Activated naive CD4-positive, alpha-beta T cell treated with Interleukin-2 at 50 U/mL for 16 hours (primary cell): ENCODE results near the gene KMO.

ENCODE experiments used
- DNase-seq: peaks from one replicate; pipeline ENCODE4 v3.0.0-alpha.2; 2020

Gene KMO

DNA sequence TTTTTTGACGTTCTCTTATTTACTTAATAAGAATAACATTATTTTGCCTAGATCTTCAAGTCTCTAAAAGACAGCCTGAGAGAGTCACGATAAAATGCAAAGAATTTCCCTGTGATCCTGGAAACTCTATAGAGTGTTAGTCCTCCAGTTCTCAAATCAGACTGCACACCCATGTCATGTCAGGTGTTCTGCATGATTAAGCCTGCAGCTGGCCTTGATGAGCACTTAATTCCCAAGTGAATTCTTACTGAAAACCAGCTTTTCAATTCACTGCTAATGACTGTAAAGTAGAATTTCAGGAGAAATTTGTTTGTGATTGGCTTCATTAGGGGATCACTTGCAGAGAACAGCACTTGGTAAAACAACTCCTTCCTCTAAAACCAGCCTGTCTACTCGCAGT is 66.1 kb downstream of the KMO start:
- no peak for DNase-seq

DNA sequence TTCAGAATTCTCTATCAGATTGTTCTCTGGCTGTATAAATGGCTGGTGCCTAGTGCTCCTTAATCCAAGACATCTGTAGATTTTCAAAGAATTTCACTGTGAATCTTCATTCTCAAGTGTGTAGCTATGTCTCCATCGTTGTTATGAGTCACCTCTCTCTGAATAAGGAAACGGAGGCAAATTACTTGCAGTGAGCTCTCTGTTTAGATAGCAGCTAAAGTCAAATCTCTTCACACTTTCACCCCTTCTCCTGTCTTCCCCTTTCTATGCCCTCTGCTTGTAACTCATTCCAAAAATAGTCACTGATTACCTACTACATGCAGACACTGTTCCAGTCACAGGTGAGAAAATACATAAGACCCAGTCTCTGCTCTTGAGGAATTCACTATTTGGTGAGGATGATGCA is 68.3 kb downstream of the KMO start:
- DNase-seq = no peak

DNA sequence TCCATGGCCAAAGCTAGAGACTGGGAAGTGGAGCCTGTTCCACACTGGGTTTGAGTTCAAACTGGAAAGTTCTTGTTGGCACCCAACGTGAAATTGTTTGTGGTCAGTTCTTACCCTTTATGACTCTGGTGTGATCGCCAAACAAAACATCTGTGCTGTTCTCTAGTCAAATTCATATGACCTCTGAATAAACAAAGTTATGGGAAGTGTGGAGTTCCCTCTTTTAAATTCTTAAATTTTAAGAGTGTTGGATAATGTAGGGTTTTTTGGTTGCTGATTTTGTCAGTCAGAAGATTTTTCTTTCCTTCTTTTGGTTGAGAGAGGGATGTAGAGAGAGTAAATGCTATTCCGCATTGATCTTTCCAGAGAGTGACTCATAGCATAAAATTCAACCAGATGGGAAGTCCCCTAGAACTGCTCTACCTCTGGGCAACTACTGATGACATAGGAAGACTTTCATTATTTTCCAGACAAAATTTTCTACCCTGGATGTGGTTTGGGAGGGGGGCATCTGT is 71.6 kb downstream of the KMO start:
- no peak for DNase-seq

DNA sequence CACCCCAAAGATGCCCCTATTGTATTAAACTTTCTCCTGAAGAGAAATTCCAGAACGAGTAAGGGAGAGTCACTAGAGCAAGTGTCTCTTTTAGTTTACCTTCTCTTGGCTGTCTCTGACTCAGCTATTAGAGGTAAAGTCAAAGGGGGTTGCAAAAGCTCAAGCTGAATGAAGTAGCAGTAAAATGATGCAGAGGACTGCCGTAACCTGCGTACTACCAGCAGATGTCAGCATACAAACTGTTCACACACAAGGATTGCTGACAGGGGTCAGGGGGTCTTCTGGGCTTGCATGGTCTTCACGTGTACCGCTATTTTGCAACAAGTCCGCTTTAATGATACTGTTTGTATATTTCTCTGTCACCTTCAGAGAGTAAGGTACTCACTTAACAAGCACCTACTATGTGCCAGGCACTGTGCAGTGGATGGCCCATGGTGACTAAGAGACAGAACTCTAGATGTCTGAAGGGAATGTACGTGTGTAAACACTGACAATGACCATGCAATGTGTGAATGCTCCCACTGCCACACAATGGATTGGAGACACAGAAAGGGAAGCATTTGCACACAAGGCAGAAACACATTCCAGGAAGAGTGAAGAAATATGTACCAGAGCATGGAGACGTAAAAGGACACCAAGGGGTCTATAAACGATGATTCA is 73.1 kb downstream of the KMO start:
- no peak for DNase-seq

DNA sequence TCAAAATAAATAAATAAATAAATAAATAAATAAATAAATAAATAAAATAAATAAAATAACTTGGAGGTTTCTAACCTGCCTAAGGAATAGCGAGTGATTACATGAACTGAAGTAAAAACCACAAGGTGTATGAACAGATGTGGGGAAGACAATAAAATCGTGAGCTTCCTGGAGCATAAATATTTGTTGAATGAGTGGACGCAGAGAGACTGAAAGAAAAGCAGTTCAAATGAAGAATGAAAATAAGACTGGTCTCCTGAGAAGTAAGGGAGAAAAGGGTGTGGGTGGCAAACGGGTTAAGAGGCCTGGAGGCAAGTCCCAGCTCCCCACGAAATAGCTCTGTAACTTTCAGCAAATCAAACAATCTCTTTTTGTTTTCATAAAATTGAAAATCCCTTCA is 74.4 kb downstream of the KMO start:
- no peak for DNase-seq

DNA sequence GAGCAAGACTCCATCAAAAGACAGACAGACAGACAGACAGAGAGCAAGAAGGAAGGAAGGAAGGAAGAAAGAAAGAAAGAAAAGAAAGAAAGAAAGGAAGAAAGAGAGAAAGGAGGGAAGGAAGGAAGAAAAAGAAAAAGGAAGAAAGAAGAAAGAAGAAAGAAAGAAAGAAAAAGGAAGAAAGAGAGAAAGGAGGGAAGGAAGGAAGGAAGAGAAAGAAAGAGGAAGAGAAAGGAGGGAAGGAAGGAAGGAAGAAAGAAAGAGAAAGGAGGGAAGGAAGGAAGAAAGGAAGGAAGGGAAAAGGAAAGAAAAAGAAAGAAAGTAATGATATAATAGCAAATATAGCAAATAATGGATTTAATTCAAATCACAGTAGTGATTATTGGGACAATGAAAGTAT is 75.3 kb downstream of the KMO start:
- no peak for DNase-seq

DNA sequence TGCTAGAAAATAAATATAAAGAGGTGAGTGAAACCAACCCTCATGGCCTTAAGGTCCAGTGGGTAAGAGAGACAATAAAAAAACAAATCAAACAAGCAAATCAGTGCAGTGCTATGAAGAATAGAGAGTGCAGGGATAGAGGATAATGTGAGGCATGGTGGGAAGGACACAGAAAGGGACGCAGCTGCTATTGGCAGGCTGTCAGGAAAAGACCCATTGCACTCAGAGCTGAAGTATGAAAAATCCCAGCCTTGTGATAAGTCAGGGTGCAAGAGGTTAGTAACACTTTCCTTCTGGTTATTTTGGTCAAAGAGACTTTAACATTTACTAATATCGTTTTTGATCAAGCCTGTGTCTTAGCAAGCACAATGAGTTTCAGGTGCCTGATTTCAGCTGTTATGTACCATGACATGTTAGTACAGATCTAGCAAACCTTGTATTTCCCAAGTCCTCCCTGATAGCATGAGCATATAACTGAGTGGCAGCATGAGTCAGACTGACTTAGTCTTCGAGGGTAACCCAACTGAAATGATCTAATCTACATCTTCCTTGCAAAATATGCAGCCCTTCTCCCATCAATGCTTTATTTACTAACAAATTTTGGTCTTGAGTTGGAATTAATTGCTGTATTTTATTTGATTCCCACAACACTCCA is 76.3 kb downstream of the KMO start:
- DNase-seq = no peak

DNA sequence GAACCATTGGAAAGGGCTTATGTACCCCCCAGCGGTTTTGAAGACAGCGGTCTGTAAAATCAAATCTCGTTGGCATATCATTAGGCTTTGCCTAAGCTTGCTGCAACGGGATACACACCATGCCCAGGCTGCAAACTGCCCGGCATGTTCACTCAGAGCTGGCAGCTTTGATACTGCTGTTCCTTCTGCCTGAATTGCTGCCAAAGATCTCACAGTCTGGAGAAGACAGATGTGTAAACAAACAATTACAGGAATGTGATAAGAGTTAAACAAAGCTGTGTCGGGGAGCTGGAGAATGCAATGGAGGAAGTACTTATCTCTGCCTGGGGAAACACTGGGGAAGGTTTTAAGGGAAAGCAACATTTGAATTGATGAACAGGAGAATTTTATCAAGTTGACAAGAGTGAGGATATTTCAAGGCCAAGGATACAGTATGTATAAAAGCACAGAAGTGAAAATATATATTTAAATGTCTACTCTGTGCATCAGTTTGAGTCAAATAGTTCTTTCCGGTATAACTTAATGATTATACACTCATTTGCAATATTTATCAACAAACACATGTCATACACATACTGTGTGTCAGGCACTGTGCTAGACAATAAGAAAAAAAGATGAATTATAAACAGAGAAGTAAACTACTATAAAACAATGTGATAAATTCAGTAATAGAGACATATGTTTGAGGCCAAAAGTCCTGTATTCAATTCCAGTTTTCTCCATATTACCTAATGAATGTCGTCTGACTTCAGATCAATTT is 78.1 kb downstream of the KMO start:
- DNase-seq = no peak

DNA sequence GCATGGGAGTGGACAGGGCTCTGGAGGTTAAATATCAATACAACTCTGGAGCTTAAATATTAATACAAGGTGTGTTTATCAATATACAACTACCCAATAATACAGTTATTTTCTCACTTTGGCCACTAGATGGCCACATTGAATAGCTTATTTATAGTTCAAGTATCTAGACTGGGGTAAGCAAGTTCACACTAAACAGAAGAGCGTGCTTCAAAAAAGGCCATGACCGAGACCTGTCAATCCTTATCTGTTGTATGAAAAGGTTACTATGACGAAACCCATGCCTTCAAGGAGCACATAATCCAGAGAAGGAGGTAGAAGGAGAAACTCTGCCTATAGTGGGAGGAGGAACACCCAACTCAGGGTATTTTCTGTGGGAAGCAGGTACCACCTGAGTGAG is 78.9 kb downstream of the KMO start:
- no peak for DNase-seq

DNA sequence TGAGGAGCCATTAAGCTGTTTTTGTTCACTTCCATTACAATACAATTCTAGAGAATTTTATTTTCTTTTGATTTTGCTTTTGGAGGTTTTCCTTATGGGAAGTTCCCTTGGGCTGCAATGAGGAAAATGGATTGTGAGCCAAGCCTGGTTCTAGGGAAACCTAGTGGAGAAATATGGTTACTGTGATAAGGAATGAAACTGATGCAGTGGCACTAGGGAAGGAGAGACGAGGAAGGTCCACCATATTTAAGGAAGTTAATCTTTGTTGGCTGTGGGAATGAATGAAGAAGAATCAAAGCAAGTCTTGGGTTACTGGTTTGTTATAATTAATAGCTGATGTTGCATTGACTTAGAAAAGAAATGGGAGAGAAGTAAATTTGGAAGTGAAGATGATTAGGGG is 79.6 kb downstream of the KMO start:
- DNase-seq = no peak

DNA sequence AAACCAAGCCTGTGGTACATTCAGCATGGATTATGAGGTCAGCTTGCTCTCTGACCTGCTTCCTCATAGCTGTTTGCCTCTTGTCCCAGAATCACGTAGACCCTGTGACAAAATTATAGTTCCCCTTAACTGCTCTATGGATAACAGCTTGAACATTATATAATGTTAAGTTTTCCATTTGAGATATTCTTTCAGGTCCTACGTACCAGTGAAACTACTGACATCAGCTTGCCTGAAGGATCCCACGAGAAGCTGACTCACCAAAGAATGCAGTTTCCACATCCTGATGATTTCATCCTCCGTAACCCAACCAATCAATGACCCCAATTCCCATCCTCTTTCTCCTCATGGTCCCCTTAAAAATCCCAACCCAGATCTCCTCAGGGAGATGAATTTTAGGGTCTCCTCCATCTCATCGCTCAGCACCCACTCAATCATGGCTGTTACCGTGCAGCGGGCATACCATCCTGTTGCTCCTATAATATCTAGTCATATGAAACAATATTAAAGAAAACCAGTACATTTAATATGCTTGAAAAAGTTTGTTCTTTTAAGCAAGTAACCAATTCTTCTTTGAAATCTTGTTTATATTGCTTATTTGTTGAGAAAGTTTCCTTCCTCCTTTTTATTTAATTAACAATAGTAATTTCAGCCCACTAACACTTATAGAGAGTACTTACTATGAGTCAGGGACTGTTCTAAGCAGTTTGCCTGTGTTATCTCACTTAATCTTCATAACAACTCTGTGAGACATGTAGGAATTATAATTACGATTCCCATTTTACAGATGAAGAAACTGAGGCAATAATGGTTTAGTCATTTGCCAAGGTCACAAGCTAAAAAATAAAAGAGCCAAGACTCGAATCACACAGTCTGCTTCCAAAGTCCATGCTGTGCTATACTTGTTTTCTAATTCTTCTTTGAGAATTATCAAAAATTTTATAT is 80.6 kb downstream of the KMO start:
- no peak for DNase-seq

DNA sequence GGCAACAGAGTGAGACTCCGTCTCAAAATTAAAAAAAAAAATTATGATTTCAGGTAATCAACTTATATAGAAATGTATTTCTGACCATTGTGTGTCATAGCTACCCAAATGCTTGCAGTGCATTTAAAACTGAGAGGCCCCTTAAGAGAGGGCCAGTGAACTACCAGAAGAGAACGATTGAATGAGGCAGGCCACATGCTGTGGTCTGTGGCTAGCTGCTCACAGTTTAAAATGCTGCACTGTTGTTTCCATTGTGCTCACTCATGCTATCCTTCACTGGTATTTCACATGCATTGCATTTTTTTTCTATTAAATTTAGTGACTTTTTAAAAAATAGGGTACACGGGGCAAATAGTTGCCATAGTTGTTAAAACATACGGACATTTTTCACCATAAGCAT is 82.0 kb downstream of the KMO start:
- DNase-seq = no peak

DNA sequence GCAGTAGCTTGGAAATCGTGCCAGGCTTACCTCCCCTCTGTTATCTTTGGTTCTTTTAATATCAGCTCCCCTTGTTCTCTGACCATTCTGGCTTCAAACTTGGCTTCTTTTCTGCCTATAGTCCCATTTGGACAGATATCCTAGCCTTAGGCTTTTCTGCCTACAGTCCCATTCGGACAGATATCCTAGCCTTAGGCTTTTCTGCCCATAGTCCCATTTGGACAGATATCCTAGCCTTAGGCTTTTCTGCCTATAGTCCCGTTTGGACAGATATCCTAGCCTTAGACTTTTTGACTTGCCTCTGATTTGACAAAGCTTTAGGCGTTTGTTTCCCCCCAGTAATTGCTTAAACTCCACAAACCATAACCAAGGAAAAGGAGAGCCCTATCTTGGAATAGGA is 82.4 kb downstream of the KMO start:
- no peak for DNase-seq

DNA sequence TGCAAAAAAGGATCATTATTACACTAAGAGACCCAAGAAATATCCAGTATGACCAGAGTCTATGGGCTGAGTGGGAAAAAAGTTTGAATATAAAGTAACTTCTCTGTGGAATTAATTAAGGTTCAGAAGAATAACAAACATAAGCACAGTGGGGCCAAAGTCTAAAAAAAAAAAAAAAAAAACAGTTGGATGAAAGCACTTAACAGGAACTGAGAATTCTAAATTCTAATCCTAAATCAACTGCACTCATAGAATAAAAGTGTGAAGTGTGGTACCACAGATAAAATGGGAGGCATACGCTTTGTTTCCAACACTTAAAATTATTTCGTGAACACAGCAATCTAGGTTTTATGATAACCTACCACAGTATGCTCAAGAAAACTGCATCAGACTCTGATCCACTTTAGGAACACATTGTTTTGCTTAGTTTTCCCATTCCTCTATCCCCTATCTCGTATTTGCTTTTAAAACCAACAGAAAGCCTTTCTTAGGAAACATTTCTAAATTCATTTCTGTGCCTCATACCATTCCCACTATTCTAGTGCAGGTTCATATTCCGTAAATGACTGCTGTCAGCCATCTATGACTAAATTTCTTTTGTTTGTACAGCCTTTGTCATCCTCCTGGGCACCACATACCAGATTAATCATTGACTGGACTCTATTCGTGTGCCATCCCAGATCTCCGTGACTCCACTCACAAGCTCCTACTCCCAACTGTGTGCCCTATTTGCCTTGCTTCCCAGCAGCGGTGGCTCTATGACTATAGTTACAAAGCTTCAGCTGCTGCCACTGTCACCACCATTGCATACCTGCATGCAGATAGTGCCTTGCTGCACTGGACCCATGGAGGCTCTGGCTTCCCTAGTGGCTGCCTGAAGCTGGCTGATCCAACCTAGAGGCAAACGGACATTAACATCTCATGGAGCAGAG is 83.1 kb downstream of the KMO start:
- no peak for DNase-seq

DNA sequence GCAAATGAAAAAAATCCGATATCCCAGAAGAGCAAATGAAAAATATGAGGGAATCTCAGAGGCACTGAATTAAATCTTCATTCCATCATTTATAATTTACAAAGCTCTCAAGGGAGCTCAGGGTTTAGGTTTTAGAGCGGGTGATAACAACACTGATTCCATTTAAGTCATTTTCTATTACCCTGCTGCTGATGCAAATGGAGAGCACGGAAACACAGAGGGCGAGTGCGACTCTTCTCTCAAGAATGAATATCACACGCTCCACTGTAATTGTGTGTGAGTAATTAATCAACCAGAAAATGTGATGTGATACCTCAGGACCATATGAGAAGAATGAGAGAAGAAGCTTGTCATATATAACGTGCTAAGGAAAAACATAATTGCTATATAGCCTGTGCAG is 85.2 kb downstream of the KMO start:
- DNase-seq = no peak

DNA sequence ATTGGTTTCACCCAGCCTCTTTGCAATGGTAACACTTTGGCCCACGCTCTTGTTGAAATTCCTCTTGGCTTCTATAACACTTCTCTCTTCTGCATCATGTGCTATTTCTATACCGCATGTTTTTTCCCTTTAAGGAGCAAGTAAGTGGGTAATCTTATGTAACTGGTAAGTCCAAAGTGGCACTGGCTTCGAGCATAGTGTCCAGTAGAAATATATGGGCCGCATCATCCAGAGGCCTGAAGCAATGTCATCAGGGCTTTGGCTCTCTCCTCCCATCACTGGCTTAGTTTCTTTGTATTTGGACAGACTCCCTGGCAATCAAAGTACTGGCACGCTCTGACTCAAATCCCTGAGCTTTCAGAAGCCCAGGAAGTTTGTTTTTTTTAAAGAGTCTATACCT is 90.5 kb downstream of the KMO start:
- no peak for DNase-seq

DNA sequence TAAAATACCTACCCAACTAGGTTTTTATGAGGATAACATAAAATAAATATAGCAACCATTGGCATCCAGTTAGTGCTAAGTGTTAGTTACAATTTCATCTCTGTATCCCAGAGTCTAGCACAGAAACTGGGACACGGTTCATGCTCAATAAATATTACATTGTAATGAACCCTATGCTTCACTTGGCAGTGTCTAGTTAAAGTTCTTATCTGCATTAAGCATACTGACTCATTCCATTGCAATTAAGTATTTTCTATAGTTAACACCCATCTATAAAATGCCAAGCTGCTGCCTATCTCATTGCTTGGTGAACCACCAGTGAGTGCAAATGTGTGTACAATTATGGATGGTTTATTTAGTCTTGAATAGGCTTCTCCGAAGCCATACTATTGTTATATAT is 92.8 kb downstream of the KMO start:
- no peak for DNase-seq

DNA sequence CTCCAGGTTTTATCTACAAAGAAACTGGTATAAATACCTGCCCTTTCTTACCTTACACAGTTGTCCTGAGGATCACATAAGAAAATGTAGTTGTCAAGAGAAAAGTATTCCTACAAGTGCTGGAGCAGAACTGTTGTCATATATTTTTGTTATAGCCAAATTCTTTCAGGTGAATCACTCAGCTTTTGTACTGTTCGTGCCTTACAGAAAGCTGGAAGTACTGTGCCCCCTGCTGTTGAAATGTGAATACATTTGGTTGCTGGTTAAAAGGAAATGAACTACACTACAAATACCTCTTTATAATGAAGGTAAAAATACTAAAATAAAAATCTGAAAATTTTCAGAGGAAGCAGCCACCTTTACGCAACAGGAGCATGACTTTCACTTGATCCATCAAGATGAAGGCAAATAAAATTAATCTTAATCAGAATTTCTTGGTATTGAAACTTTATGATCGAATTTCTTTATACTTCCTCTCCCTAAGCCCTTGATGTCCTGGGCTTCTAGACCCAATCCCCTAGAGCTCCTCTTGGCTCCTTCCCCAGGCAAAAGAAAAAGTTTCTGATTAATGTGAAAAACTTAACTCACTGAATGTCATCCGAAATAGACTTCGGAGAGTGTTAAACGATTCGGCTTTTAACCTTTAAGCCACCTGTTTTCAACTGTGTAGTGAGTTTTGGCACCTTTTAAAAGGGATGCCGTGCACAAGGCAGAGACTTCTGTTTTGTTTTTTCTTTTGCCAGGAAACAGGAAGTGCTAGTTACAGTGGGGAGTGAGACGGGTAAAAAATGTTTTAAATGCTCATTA is 95.5 kb downstream of the KMO start:
- peak; percentile 14 for DNase-seq

DNA sequence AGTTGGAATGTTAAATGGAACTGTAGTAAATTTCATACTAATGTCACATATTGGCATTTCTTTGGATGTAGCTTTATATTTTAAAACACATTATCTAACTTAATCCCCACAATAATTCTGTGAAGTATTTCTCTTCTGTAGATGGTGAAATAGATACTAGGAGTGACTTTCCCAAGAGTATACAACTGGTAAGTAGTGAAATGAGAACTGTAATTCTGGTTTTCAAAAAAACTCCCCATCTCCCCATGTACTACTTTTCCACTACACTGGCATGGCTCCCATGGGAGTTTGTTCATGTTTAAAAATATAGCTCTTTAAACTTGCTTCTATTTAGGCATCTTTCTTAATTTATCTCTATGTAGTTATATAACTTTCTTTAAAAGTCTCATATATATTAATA is 97.8 kb downstream of the KMO start:
- no peak for DNase-seq

DNA sequence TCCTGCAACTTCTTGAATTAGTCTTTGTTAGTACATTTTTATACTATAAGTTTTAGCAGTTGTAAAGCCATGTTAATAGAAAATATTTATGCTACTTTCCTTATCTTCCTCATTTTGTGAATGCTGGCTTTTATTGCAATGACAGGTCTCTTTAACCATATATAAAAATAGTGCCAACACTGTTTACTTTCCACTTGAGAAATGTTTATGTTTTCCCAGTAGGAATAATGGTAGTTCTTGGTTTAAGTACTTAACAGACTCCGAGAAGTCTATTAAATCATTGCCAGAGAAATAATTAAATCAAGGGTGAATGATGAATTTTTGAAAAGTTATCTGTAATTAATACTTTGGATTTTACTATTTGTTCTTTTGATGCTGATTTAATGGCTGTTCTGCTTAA is 98.3 kb downstream of the KMO start:
- DNase-seq = no peak

DNA sequence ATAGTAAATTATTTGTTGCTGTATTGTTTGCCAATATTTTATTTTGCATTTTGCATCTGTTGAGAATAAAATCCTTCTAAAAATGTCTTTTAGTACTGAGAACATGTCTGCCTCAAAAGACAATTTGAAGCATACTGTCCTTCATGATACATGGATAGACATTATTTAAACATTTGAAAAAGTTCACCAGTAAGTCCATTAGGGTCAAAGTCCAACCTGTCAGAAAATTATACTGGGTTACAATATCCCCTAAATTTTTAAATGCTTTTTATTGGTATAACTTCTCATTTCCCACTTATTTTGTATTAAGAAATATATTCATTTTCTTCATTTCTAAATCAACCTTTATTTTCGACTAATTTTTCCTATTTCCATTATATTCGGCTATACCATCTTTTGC is 98.7 kb downstream of the KMO start:
- no peak for DNase-seq
